K562 (cell line): ENCODE measurements around the gene TRAK1. TPM values are rescaled to one million over a fixed set of nuclear protein-coding genes. Genes with fewer than 3 reads are reported as not detected.

ENCODE experiments used
- C11orf30 ChIP-seq: fragments of 450-650 bp; IDR thresholded peaks from 2 replicates; pipeline ENCODE4 v1.6.1; 2016; ENCODE audit warnings: low read depth, mild to moderate bottlenecking
- CEBPG ChIP-seq, 3 experiments: fragments of 200-800 bp in 1 of 3; sonication (Bioruptor generic) in 1 of 3; sonication (generic) in 1 of 3; formaldehyde crosslinking in 1 of 3; IDR thresholded peaks in 2 of 3; conservative IDR thresholded peaks in 1 of 3; 2 replicates each; pipeline versions ENCODE4 v1.6.1 to v1.8.0; 2016 to 2022; ENCODE audit warnings: missing compliant biosample characterization in 2 of 3, missing genetic modification characterization in 2 of 3, mild to moderate bottlenecking in 1 of 3, missing genetic modification reagents in 1 of 3
- CTCF ChIP-seq, 3 experiments: IDR thresholded peaks in 2 of 3; conservative IDR thresholded peaks in 1 of 3; 2 replicates each; pipeline ENCODE4 v1.5.1; 2011 to 2012; ENCODE audit warnings: low read length in 3 of 3, mild to moderate bottlenecking in 3 of 3, control low read depth in 2 of 3, improper control_type of control experiment in 1 of 3, inconsistent platforms in 1 of 3, low read depth in 1 of 3, mixed read lengths in 1 of 3, moderate library complexity in 1 of 3; ENCODE audit not compliant: insufficient read depth in 2 of 3
- EZH2 ChIP-seq: IDR thresholded peaks from 2 replicates; pipeline ENCODE4 v1.6.1; 2012; ENCODE audit warnings: low read depth, mild to moderate bottlenecking, inconsistent platforms, low read length, borderline replicate concordance
- FIP1L1 ChIP-seq: fragments of 200-400 bp; formaldehyde crosslinking; IDR thresholded peaks from 2 replicates; pipeline ENCODE4 v1.6.1; 2018; ENCODE audit warnings: mild to moderate bottlenecking, low read depth, low read length; ENCODE audit not compliant: poor library complexity, severe bottlenecking
- KAT7 ChIP-seq: sonication (generic); formaldehyde crosslinking; IDR thresholded peaks from 2 replicates; pipeline ENCODE4 v1.8.0; 2022; ENCODE audit warnings: missing genetic modification reagents, mild to moderate bottlenecking, borderline replicate concordance
- LCOR ChIP-seq: sonication (generic); formaldehyde crosslinking; IDR thresholded peaks from 2 replicates; pipeline ENCODE4 v1.8.0; 2022; ENCODE audit warnings: mild to moderate bottlenecking, missing genetic modification reagents
- PKNOX1 ChIP-seq: fragments of 450-650 bp; IDR thresholded peaks from 2 replicates; pipeline ENCODE4 v1.6.1; 2016
- PREB ChIP-seq: sonication (generic); formaldehyde crosslinking; IDR thresholded peaks from 2 replicates; pipeline ENCODE4 v1.8.1; 2023; ENCODE audit warnings: mild to moderate bottlenecking, missing genetic modification reagents
- ZNF23 ChIP-seq: fragments of 250-450 bp; sonication (Bioruptor Pico); IDR thresholded peaks from 2 replicates; pipeline ENCODE4 v1.4.0; 2020; ENCODE audit warnings: mild to moderate bottlenecking
- ZNF318 ChIP-seq, 2 experiments: fragments of 450-650 bp; IDR thresholded peaks; 2 replicates each; pipeline ENCODE4 v1.6.1; 2016; ENCODE audit warnings: mild to moderate bottlenecking in 2 of 2, borderline replicate concordance in 1 of 2, low read depth in 1 of 2, moderate library complexity in 1 of 2
- polyA plus RNA-seq, 8 experiments: library from polyadenylated mRNA; depleted of rRNA in 4 of 8; stranded (reverse) in 5 of 8; unstranded in 3 of 8; fragments of >200 nt; fragmentation: Nextera tagmentation in 2 of 8; fragmentation: Illumina TruSeq in 1 of 8; extraction: Ambion mirVana in 2 of 8; extraction: Trizol in 1 of 8; gene quantifications; 2 replicates each; pipeline versions ENCODE4 v1.2.1 to v1.2.3, GENCODE V29; 2011 to 2014; ENCODE audit warnings: inconsistent platforms in 1 of 8, missing spikeins in 1 of 8
- total RNA-seq, 7 experiments: library from RNA; depleted of rRNA in 6 of 7; stranded (reverse); fragments of >200 nt in 6 of 7; fragmentation: Illumina TruSeq in 2 of 7; extraction: Trizol in 2 of 7; gene quantifications; 2 replicates each; pipeline versions ENCODE4 v1.2.1 to v1.2.3, GENCODE V29; 2011 to 2021; ENCODE audit warnings: low replicate concordance in 1 of 7

The TRAK1 gene
- total and polyA plus RNA-seq, 9 of the 15 experiments (the other 6 are each of a cell fraction or from before 2014, with no cell fraction given) = 5.3 to 28.5 (median 17.5) TPM

GRCh38 chr3:42225486-42226363 lies 134.6 kb downstream of the TRAK1 start (continued):
- TF ChIP-seq CEBPG (CRISPR knock-in tag; IDR thresholded peaks at IDR 0.05) (no peak), CEBPG (tag; conservative IDR thresholded peaks at IDR 0.05 in 1 of 2, IDR thresholded peaks at IDR 0.05 in 1 of 2) (peak in 1 of 2 experiments; percentile 50; a peak in 2 of 4 replicates), FIP1L1 (no peak), KAT7 (CRISPR knock-in tag) (no peak), PREB (CRISPR knock-in tag) (no peak), PKNOX1 (no peak), C11orf30 (no peak), ZNF318 (IDR thresholded peaks at IDR 0.05; ENCODE audit: borderline replicate concordance in 1 of 2, low read depth in 1 of 2) (no peak), EZH2 (no peak), ZNF23 (no peak), CTCF (IDR thresholded peaks at IDR 0.05 in 2 of 3, conservative IDR thresholded peaks at IDR 0.05 in 1 of 3; ENCODE audit: insufficient read depth in 2 of 3, low read depth in 1 of 3, low read length in 3 of 3) (no peak), LCOR (CRISPR knock-in tag) (no peak)
